ENCODE measurements around the gene CPEB2. TPM values are rescaled to one million over a fixed set of nuclear protein-coding genes. Genes with fewer than 3 reads are reported as not detected.
A peak's percentile ranks its signal among the peaks of the same experiment; 100 is the strongest.

CPEB2 gene
- total RNA-seq (10 to 100 TPM; 14.8 to 32.3 (median 16.2) TPM), total RNA-seq (8.4 to 69.9 (median 25.7) reads per million in 29 experiments)
- total RNA-seq (2013): 13.5 TPM

- H3K4me1 Mint-ChIP-seq: peaks cover 18 to 25% (median 21%) of the 10 kb centered on the region in 3 donors
- H3K36me3 ChIP-seq (ENCODE audit: control insufficient read depth in 2 of 2, extremely low read depth in 1 of 2, insufficient read depth in 1 of 2, low read length in 1 of 2): no peaks in the 10 kb centered on the region
- peak within 1 kb of the TSS; percentile 100 for H3K27ac ChIP-seq (ENCODE audit: low read length)
- DNase-seq (peak; percentile 83 to 96 (median 89)), ATAC-seq (replicated peaks in 1 of 4) (peak; percentile 74 to 79 (median 75))
- no peaks in the 10 kb centered on the region for H3K27me3 Mint-ChIP-seq
- no peaks in the 10 kb centered on the region for H3K9me3 Mint-ChIP-seq
- CTCF ChIA-PET: interaction anchor here in 1 of 2 donors (0.6 to 1.7 kb wide), 4 partner anchors 9 to 25 kb away, joined by 3 to 5 read pairs (median 4); no protein-coding TSS in a partner anchor
- H3K4me3 Mint-ChIP-seq: peak within 1 kb of the TSS; percentile 90 to 93 (median 91)
- H3K4me1 ChIP-seq (ENCODE audit: control insufficient read depth in 1 of 2, extremely low read depth in 1 of 2, insufficient read depth in 2 of 2, low read length in 2 of 2): peaks cover 5 to 11% of the 10 kb centered on the region in 2 experiments
- H3K27ac Mint-ChIP-seq: peak within 1 kb of the TSS; percentile 93 to 95
- H3K9me3 ChIP-seq: no peaks in the 10 kb centered on the region
- H3K4me3 ChIP-seq (ENCODE audit: control insufficient read depth in 1 of 2, extremely low read depth in 1 of 2, low read length in 1 of 2): peak within 1 kb of the TSS; percentile 82 to 100
- POLR2A ChIA-PET: interaction anchor here in 1 of 2 donors (0.6 to 1.1 kb wide), 2 partner anchors 680 to 753 kb away, joined by 3 read pairs; no protein-coding TSS in a partner anchor
- 0% methylated on average over 90 of the region's 104 CpGs for WGBS (ENCODE audit: insufficient coverage)
- no peaks in the 10 kb centered on the region for H3K27me3 ChIP-seq (replicated peaks in 1 of 2; ENCODE audit: control insufficient read depth in 2 of 2, extremely low read depth in 1 of 2, insufficient read depth in 2 of 2, low read length in 1 of 2)
- H3K36me3 Mint-ChIP-seq: no peaks in the 10 kb centered on the region
These were observed at the start of gene CPEB2 for GRCh38 chr4:15001869-15002658. Gene CPEB2 (plus strand): TSS chr4:15002481. CDS start chr4:15002674, 193 bp downstream.

DNA sequence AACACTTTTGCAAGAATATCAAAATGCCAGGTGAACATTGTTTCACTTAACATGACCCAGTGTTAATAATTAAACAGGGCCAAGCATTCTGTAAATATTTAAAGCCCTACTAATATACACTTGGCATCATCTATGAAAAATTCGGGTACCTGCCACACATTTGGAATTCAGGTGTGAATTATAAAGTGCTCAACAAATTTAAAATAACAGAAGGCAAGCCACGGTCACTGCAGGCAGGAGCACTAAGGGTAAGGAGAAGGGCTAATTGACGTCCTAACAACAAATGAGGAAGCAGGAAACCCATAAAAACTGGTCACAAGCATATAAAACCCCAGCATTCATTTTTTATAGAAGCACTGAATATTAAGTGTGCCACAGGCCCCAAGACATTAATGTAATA is 43.8 kb upstream of the CPEB2 start:
- no peaks in the 10 kb centered on the region for H3K9me3 ChIP-seq
- peaks cover 0 to 3% of the 10 kb centered on the region in 2 experiments for H3K27me3 ChIP-seq (replicated peaks in 1 of 2; ENCODE audit: control insufficient read depth in 2 of 2, extremely low read depth in 1 of 2, insufficient read depth in 2 of 2, low read length in 1 of 2)
- no peaks in the 10 kb centered on the region for H3K4me1 ChIP-seq (ENCODE audit: control insufficient read depth in 1 of 2, extremely low read depth in 1 of 2, insufficient read depth in 2 of 2, low read length in 2 of 2)
- POLR2A ChIA-PET: no interaction called here
- Mint-ChIP-seq H3K36me3 (no peaks in the 10 kb centered on the region), H3K4me1 (no peaks in the 10 kb centered on the region), H3K27ac (no peak overlapping the region), H3K4me3 (no peak overlapping the region), H3K27me3 (peaks cover 11 to 23% of the 10 kb centered on the region in 2 donors), H3K9me3 (no peaks in the 10 kb centered on the region)
- H3K4me3 ChIP-seq (ENCODE audit: control insufficient read depth in 1 of 2, extremely low read depth in 1 of 2, low read length in 1 of 2): no peak overlapping the region
- no CpG with 5 or more reads among the region's 3 CpGs for WGBS (ENCODE audit: insufficient coverage)
- CTCF ChIA-PET: no interaction called here
- ATAC-seq (replicated peaks in 1 of 4) (no peak), DNase-seq (no peak)
- no peaks in the 10 kb centered on the region for H3K36me3 ChIP-seq (ENCODE audit: control insufficient read depth in 2 of 2, extremely low read depth in 1 of 2, insufficient read depth in 1 of 2, low read length in 1 of 2)
- H3K27ac ChIP-seq (ENCODE audit: low read length): no peak overlapping the region

- CTCF ChIA-PET: no interaction called here
- POLR2A ChIA-PET: no interaction called here
- Histone ChIP-seq H3K36me3 (ENCODE audit: control insufficient read depth in 2 of 2, extremely low read depth in 1 of 2, insufficient read depth in 1 of 2, low read length in 1 of 2) (no peaks in the 10 kb centered on the region), H3K9me3 (no peaks in the 10 kb centered on the region), H3K27ac (ENCODE audit: low read length) (no peak overlapping the region), H3K27me3 (replicated peaks in 1 of 2; ENCODE audit: control insufficient read depth in 2 of 2, extremely low read depth in 1 of 2, insufficient read depth in 2 of 2, low read length in 1 of 2) (peaks cover 0 to 4% of the 10 kb centered on the region in 2 experiments), H3K4me1 (ENCODE audit: control insufficient read depth in 1 of 2, extremely low read depth in 1 of 2, insufficient read depth in 2 of 2, low read length in 2 of 2) (no peaks in the 10 kb centered on the region), H3K4me3 (ENCODE audit: control insufficient read depth in 1 of 2, extremely low read depth in 1 of 2, low read length in 1 of 2) (no peak overlapping the region)
- Mint-ChIP-seq H3K4me3 (no peak overlapping the region), H3K36me3 (no peaks in the 10 kb centered on the region), H3K27ac (no peak overlapping the region), H3K4me1 (no peaks in the 10 kb centered on the region), H3K27me3 (peaks cover 12 to 14% of the 10 kb centered on the region in 2 donors), H3K9me3 (no peaks in the 10 kb centered on the region)
- ATAC-seq (replicated peaks in 1 of 4) (no peak), DNase-seq (no peak)
These were observed 41.0 kb upstream of the CPEB2 start for GRCh38 chr4:14961292-14961691.

DNA sequence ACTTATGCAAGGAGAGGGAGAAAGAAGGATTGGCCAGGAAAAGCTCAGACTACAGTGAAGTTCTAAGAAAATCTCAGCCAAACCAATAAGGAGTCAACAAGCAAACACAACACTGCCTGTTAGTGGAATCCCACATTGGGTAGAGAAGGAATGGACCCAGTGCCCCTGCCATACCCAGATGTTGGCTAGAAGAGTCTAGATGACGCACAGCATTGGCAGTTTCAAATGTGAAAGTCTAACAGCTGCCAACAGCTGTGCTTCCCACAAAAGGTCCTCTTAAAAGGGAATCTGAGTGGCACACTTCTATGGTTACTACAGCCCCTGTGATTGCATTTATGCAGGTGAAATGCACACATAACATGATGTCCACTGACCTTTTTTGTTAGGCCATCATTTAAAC is 37.2 kb upstream of the CPEB2 start:
- Histone ChIP-seq H3K9me3 (no peaks in the 10 kb centered on the region), H3K36me3 (ENCODE audit: control insufficient read depth in 2 of 2, extremely low read depth in 1 of 2, insufficient read depth in 1 of 2, low read length in 1 of 2) (no peaks in the 10 kb centered on the region), H3K27ac (ENCODE audit: low read length) (no peak overlapping the region), H3K4me1 (ENCODE audit: control insufficient read depth in 1 of 2, extremely low read depth in 1 of 2, insufficient read depth in 2 of 2, low read length in 2 of 2) (no peaks in the 10 kb centered on the region), H3K27me3 (replicated peaks in 1 of 2; ENCODE audit: control insufficient read depth in 2 of 2, extremely low read depth in 1 of 2, insufficient read depth in 2 of 2, low read length in 1 of 2) (peaks cover 0 to 4% of the 10 kb centered on the region in 2 experiments), H3K4me3 (ENCODE audit: control insufficient read depth in 1 of 2, extremely low read depth in 1 of 2, low read length in 1 of 2) (no peak overlapping the region)
- H3K9me3 Mint-ChIP-seq: no peaks in the 10 kb centered on the region
- H3K36me3 Mint-ChIP-seq: no peaks in the 10 kb centered on the region
- POLR2A ChIA-PET: no interaction called here
- no peak for DNase-seq
- no peak overlapping the region for H3K4me3 Mint-ChIP-seq
- H3K4me1 Mint-ChIP-seq: no peaks in the 10 kb centered on the region
- CTCF ChIA-PET: no interaction called here
- no CpG with 5 or more reads among the region's 1 CpG for WGBS (ENCODE audit: insufficient coverage)
- no peak for ATAC-seq (replicated peaks in 1 of 4)
- no peak overlapping the region for H3K27ac Mint-ChIP-seq
- peaks cover 16 to 31% of the 10 kb centered on the region in 2 donors for H3K27me3 Mint-ChIP-seq

DNA sequence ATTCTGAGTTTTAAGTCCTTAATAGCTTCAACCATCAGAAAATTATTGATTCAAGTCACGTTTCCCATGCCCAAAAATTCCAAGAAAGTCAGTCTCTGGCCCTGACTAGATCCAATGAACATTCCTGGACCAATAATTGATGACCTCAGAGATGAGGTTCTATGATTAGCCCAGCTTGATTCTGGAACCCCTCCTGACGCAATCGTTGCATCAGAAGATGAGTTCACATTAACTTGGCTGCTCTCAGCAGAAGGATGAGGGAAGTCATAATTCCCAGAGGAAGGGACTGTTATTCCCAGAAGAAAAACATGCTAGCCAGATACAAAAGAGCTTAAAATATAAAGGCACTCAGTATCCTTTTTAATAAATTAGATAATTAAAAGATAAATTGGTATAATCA is 34.3 kb upstream of the CPEB2 start:
- ChIA-PET POLR2A (interaction anchor here (0.6 to 0.7 kb wide), 2 partner anchors 12 to 145 kb away, joined by 3 to 4 read pairs; no protein-coding TSS in a partner anchor), CTCF (no interaction called here)
- no peak overlapping the region for H3K4me3 Mint-ChIP-seq
- H3K9me3 Mint-ChIP-seq: peaks cover 2 to 3% (median 3%) of the 10 kb centered on the region in 3 donors
- DNase-seq (no peak), ATAC-seq (replicated peaks in 1 of 4) (no peak)
- WGBS (ENCODE audit: insufficient coverage): 60% methylated on average over 1 of the region's 3 CpGs
- H3K4me1 Mint-ChIP-seq: no peaks in the 10 kb centered on the region
- H3K27me3 ChIP-seq (replicated peaks in 1 of 2; ENCODE audit: control insufficient read depth in 2 of 2, extremely low read depth in 1 of 2, insufficient read depth in 2 of 2, low read length in 1 of 2): peaks cover 0 to 4% of the 10 kb centered on the region in 2 experiments
- no peak overlapping the region for H3K4me3 ChIP-seq (ENCODE audit: control insufficient read depth in 1 of 2, extremely low read depth in 1 of 2, low read length in 1 of 2)
- H3K27ac Mint-ChIP-seq: no peak overlapping the region
- H3K27me3 Mint-ChIP-seq: peaks cover 26 to 35% of the 10 kb centered on the region in 2 donors
- H3K36me3 Mint-ChIP-seq: no peaks in the 10 kb centered on the region
- H3K4me1 ChIP-seq (ENCODE audit: control insufficient read depth in 1 of 2, extremely low read depth in 1 of 2, insufficient read depth in 2 of 2, low read length in 2 of 2): no peaks in the 10 kb centered on the region
- H3K9me3 ChIP-seq: no peaks in the 10 kb centered on the region
- H3K27ac ChIP-seq (ENCODE audit: low read length): no peak overlapping the region
- H3K36me3 ChIP-seq (ENCODE audit: control insufficient read depth in 2 of 2, extremely low read depth in 1 of 2, insufficient read depth in 1 of 2, low read length in 1 of 2): no peaks in the 10 kb centered on the region

DNA sequence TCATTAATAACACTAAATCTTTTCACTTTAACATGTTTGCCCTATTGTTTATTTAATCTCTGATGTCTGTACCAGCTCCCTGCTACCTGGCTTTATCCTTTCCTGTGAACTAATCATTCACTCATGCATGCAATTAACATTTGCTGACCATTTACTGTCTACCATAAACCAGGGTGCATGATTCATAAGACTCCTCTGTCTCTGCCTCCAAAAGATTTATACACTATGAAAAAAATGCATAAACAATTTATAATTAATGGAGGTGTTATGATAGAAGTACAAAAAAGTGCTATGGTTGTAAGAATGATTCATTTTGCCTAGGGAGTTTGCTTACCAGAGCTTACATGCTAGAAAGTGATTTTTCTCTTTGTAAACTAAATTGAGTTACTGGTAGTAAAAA is 24.5 kb upstream of the CPEB2 start:
- ChIA-PET POLR2A (no interaction called here), CTCF (no interaction called here)
- Mint-ChIP-seq H3K27ac (no peak overlapping the region), H3K4me1 (no peaks in the 10 kb centered on the region), H3K9me3 (peaks cover 0 to 11% (median 0%) of the 10 kb centered on the region in 3 donors), H3K4me3 (no peak overlapping the region), H3K36me3 (no peaks in the 10 kb centered on the region), H3K27me3 (peaks cover 23 to 28% of the 10 kb centered on the region in 2 donors)
- Histone ChIP-seq H3K27ac (ENCODE audit: low read length) (no peak overlapping the region), H3K9me3 (no peaks in the 10 kb centered on the region), H3K4me1 (ENCODE audit: control insufficient read depth in 1 of 2, extremely low read depth in 1 of 2, insufficient read depth in 2 of 2, low read length in 2 of 2) (no peaks in the 10 kb centered on the region), H3K4me3 (ENCODE audit: control insufficient read depth in 1 of 2, extremely low read depth in 1 of 2, low read length in 1 of 2) (no peak overlapping the region), H3K36me3 (ENCODE audit: control insufficient read depth in 2 of 2, extremely low read depth in 1 of 2, insufficient read depth in 1 of 2, low read length in 1 of 2) (no peaks in the 10 kb centered on the region), H3K27me3 (replicated peaks in 1 of 2; ENCODE audit: control insufficient read depth in 2 of 2, extremely low read depth in 1 of 2, insufficient read depth in 2 of 2, low read length in 1 of 2) (no peaks in the 10 kb centered on the region)
- ATAC-seq (replicated peaks in 1 of 4) (no peak), DNase-seq (no peak)
